Glomerular endothelial cell (primary cell): ENCODE measurements around the gene AOAH. TPM values are rescaled to one million over a fixed set of nuclear protein-coding genes. Genes with fewer than 3 reads are reported as not detected.
"Not testable (repeated sequence)": the region's sequence is repeated elsewhere in the genome, so short reads cannot be mapped to it uniquely, and the experiment has no call there.

Experiments
- DNase-seq: peaks from one replicate; pipeline ENCODE4 v3.0.0-alpha.2; 2011; ENCODE audit warnings: low read depth, low spot score; ENCODE audit errors: extremely low read depth
- total RNA-seq: library from RNA; depleted of rRNA; stranded (reverse); fragments of >200 nt; gene quantifications from 2 replicates; pipeline ENCODE4 v1.2.3, GENCODE V29; 2015

The AOAH gene
- total RNA-seq, 1 donor from 2014 or later, result 0.64 TPM

GRCh38 chr7:36521133-36521532 is 203.2 kb downstream of the AOAH start:
- no peak for DNase-seq

GRCh38 chr7:36515847-36516246 is 208.4 kb downstream of the AOAH start:
- no peak for DNase-seq

GRCh38 chr7:36514289-36515243 is 209.7 kb downstream of the AOAH start:
- DNase-seq, result no peak

- DNase-seq, result no peak
Measured at GRCh38 chr7:36513393-36513792, 210.9 kb downstream of the AOAH start.

GRCh38 chr7:36512616-36513015 is 211.7 kb downstream of the AOAH start:
- DNase-seq, result no peak

- DNase-seq, result no peak
Measured at GRCh38 chr7:36509962-36510361, 214.3 kb downstream of the AOAH start.

GRCh38 chr7:36507475-36508440 is 216.5 kb downstream of the AOAH start:
- DNase-seq, result no peak

- no peak for DNase-seq
Measured at GRCh38 chr7:36506820-36507219, 217.5 kb downstream of the AOAH start.

- no peak for DNase-seq
Measured at GRCh38 chr7:36506130-36506798, 218.0 kb downstream of the AOAH start.

GRCh38 chr7:36504617-36505016 is 219.7 kb downstream of the AOAH start:
- DNase-seq, result not testable (repeated sequence)

GRCh38 chr7:36504216-36504615 is 220.1 kb downstream of the AOAH start:
- DNase-seq, result not testable (repeated sequence)

GRCh38 chr7:36497775-36498174 is 226.5 kb downstream of the AOAH start:
- DNase-seq, result no peak

GRCh38 chr7:36497176-36497575 is 227.1 kb downstream of the AOAH start:
- not testable (repeated sequence) for DNase-seq

- DNase-seq, result no peak
Measured at GRCh38 chr7:36496576-36496975, 227.7 kb downstream of the AOAH start.

- no peak for DNase-seq
Measured at GRCh38 chr7:36491317-36491716, 233.0 kb downstream of the AOAH start.

GRCh38 chr7:36490419-36490830 is 233.9 kb downstream of the AOAH start:
- DNase-seq, result no peak

- DNase-seq, result not testable (repeated sequence)
Measured at GRCh38 chr7:36488672-36489071, 235.6 kb downstream of the AOAH start.

GRCh38 chr7:36487756-36488336 is 236.4 kb downstream of the AOAH start:
- peak; percentile 20 for DNase-seq

- DNase-seq, result no peak
Measured at GRCh38 chr7:36486336-36486735, 238.0 kb downstream of the AOAH start.

- no peak for DNase-seq
Measured at GRCh38 chr7:36484265-36484664, 240.0 kb downstream of the AOAH start.
